Adrenal gland (tissue), 5 donors: ENCODE results near the gene OR6B2.

Experiments
- CTCF ChIP-seq, 6 experiments: fragments of 450-650 bp in 4 of 6; fragments of 200-600 bp in 2 of 6; sonication (generic) in 1 of 6; IDR thresholded peaks; 1 replicate in 5 of 6; 2 replicates in 1 of 6; pipeline versions ENCODE4 v1.5.1 to v1.8.0; 2016 to 2021; ENCODE audit warnings: antibody characterized with exemption in 6 of 6, mild to moderate bottlenecking in 2 of 6, moderate library complexity in 1 of 6
- POLR2A ChIP-seq, 2 donors: fragments of 450-650 bp; IDR thresholded peaks; one replicate each; pipeline ENCODE4 v1.6.1; 2017; ENCODE audit warnings: antibody characterized with exemption in 2 of 2, mild to moderate bottlenecking in 2 of 2, moderate library complexity in 1 of 2
- donor health status: DM: no; HTN: no; CAD: no.

- TF ChIP-seq POLR2A (IDR thresholded peaks at IDR 0.05) = no peak
- TF ChIP-seq CTCF (IDR thresholded peaks at IDR 0.05) = no peak
Observed at GRCh38 chr2:240023792-240024191, 6.4 kb downstream of the OR6B2 start.
